Caco-2 (cell line): ENCODE results near the gene HEY2. TPM values are rescaled to one million over a fixed set of nuclear protein-coding genes. Genes with fewer than 3 reads are reported as not detected.
A peak's percentile ranks its signal among the peaks of the same experiment; 100 is the strongest.

Experiments
- BruUV-seq: library from RNA; stranded (reverse); fragments of 400-500 nt; replicated peaks from 2 replicates; lab custom pipeline; 2021; lab: Mats Ljungman, UMichigan
- CTCF ChIA-PET: fragments of 300-600 bp; sonication (Branson Sonifier 250); formaldehyde crosslinking; loops from one replicate; lab custom pipeline; 2022; ENCODE audit warnings: antibody characterized with exemption; lab: Charles Lee
- POLR2A ChIA-PET: fragments of 300-600 bp; sonication (Branson Sonifier 250); formaldehyde crosslinking; loops from one replicate; lab custom pipeline; 2022; ENCODE audit warnings: antibody characterized with exemption; lab: Charles Lee
- DNase-seq, 2 experiments: peaks; one replicate each; pipeline versions ENCODE4 v3.0.0 to v3.0.0-alpha.2; 2020 to 2022
- H3K27me3 ChIP-seq: replicated peaks from 2 replicates; pipeline ENCODE4 v1.6.0; 2011; ENCODE audit warnings: low read length; ENCODE audit not compliant: control insufficient read depth, insufficient read depth
- H3K36me3 ChIP-seq: 2 replicates; pipeline ENCODE4 v1.5.1; 2011; ENCODE audit warnings: low read length; ENCODE audit not compliant: control insufficient read depth, insufficient read depth
- H3K4me1 ChIP-seq: fragments of 250-450 bp; sonication (Bioruptor Pico); 2 replicates; pipeline ENCODE4 v1.5.1; 2020; ENCODE audit warnings: mild to moderate bottlenecking
- H3K4me3 ChIP-seq: 2 replicates; pipeline ENCODE4 v1.5.1; 2011; ENCODE audit warnings: low read depth, mild to moderate bottlenecking, control low read depth, low read length
- H3K9me3 ChIP-seq: fragments of 250-450 bp; sonication (Bioruptor Pico); 2 replicates; pipeline ENCODE4 v1.5.1; 2020; ENCODE audit warnings: mild to moderate bottlenecking, moderate library complexity
- H3K27ac Mint-ChIP-seq: one replicate; pipeline ENCODE4 v1.8.0; 2022; ENCODE audit warnings: mixed read lengths; ENCODE audit not compliant: unreplicated experiment
- H3K27me3 Mint-ChIP-seq: one replicate; pipeline ENCODE4 v1.8.0; 2022; ENCODE audit warnings: mixed read lengths; ENCODE audit not compliant: insufficient read depth, unreplicated experiment
- H3K36me3 Mint-ChIP-seq: one replicate; pipeline ENCODE4 v1.8.0; 2022; ENCODE audit warnings: mild to moderate bottlenecking, mixed read lengths; ENCODE audit not compliant: insufficient read depth, unreplicated experiment
- H3K4me1 Mint-ChIP-seq: one replicate; pipeline ENCODE4 v1.8.0; 2022; ENCODE audit warnings: low read depth, mixed read lengths; ENCODE audit not compliant: unreplicated experiment
- H3K4me3 Mint-ChIP-seq: one replicate; pipeline ENCODE4 v1.8.0; 2022; ENCODE audit warnings: mild to moderate bottlenecking, moderate library complexity, mixed read lengths; ENCODE audit not compliant: unreplicated experiment
- H3K9me3 Mint-ChIP-seq: one replicate; pipeline ENCODE4 v1.8.0; 2022; ENCODE audit warnings: mixed read lengths; ENCODE audit not compliant: unreplicated experiment
- intact Hi-C: fragments of 100-400 bp; cut with micrococcal nuclease; formaldehyde crosslinking; loops from one replicate; pipeline ENCODE4 v1.10.0; 2022; ENCODE audit not compliant: unreplicated experiment
- total RNA-seq: library from RNA; stranded (reverse); gene quantifications from 2 replicates; pipeline ENCODE4 v1.2.3, GENCODE V29; 2022
- TF ChIP-seq, protein P1 (sequence below), 2 experiments: fragments of 200-600 bp in 1 of 2; IDR thresholded peaks; 1 replicate in 1 of 2; 2 replicates in 1 of 2; pipeline versions ENCODE4 v1.5.1 to v1.8.0; 2011 to 2022; ENCODE audit warnings: antibody characterized with exemption in 1 of 2, control low read depth in 1 of 2, inconsistent platforms in 1 of 2, low read depth in 1 of 2, low read length in 1 of 2, mild to moderate bottlenecking in 1 of 2, moderate library complexity in 1 of 2; ENCODE audit not compliant: insufficient read depth in 1 of 2, severe bottlenecking in 1 of 2, unreplicated experiment in 1 of 2

HEY2 gene
- total RNA-seq, 1 experiment from 2014 or later: not detected

- Histone ChIP-seq H3K9me3 (no peaks in the 10 kb centered on the region), H3K4me3 (peak overlapping the region; percentile 61), H3K27me3 (no peaks in the 10 kb centered on the region), H3K36me3 (no peaks in the 10 kb centered on the region), H3K4me1 (peaks cover 13% of the 10 kb centered on the region)
- peaks cover 17% of the 10 kb centered on the region for H3K9me3 Mint-ChIP-seq
- ChIA-PET POLR2A (interaction anchor here (0.5 to 2.3 kb wide), 5 partner anchors 10 to 598 kb away, joined by 3 to 21 read pairs (median 4); partner anchors contain the start of genes HINT3 and NCOA7), CTCF (interaction anchor here (0.9 to 2.8 kb wide), 6 partner anchors 10 to 206 kb away, joined by 3 to 19 read pairs (median 6); partner anchors contain the start of genes HINT3, NCOA7 and TRMT11)
- peaks cover 10% of the 10 kb centered on the region for H3K4me1 Mint-ChIP-seq
- H3K27me3 Mint-ChIP-seq: no peaks in the 10 kb centered on the region
- BruUV-seq: TSS peak; percentile 100
- peak; percentile 44 to 62 for DNase-seq
- TF ChIP-seq, protein P1, sequence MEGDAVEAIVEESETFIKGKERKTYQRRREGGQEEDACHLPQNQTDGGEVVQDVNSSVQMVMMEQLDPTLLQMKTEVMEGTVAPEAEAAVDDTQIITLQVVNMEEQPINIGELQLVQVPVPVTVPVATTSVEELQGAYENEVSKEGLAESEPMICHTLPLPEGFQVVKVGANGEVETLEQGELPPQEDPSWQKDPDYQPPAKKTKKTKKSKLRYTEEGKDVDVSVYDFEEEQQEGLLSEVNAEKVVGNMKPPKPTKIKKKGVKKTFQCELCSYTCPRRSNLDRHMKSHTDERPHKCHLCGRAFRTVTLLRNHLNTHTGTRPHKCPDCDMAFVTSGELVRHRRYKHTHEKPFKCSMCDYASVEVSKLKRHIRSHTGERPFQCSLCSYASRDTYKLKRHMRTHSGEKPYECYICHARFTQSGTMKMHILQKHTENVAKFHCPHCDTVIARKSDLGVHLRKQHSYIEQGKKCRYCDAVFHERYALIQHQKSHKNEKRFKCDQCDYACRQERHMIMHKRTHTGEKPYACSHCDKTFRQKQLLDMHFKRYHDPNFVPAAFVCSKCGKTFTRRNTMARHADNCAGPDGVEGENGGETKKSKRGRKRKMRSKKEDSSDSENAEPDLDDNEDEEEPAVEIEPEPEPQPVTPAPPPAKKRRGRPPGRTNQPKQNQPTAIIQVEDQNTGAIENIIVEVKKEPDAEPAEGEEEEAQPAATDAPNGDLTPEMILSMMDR (IDR thresholded peaks at IDR 0.05; ENCODE audit: insufficient read depth in 1 of 2, low read depth in 1 of 2, low read length in 1 of 2, severe bottlenecking in 1 of 2, unreplicated experiment in 1 of 2): no peak
- intact Hi-C loops: loop anchor here (1.0 kb wide), 4 partner anchors 10 to 194 kb away; partner anchors contain the start of genes HEY2, HINT3 and NCOA7
- no peak overlapping the region for H3K4me3 Mint-ChIP-seq
- no peaks in the 10 kb centered on the region for H3K36me3 Mint-ChIP-seq
- no peak overlapping the region for H3K27ac Mint-ChIP-seq
These were observed 31.3 kb downstream of the HEY2 start for GRCh38 chr6:125780540-125781313.

DNA sequence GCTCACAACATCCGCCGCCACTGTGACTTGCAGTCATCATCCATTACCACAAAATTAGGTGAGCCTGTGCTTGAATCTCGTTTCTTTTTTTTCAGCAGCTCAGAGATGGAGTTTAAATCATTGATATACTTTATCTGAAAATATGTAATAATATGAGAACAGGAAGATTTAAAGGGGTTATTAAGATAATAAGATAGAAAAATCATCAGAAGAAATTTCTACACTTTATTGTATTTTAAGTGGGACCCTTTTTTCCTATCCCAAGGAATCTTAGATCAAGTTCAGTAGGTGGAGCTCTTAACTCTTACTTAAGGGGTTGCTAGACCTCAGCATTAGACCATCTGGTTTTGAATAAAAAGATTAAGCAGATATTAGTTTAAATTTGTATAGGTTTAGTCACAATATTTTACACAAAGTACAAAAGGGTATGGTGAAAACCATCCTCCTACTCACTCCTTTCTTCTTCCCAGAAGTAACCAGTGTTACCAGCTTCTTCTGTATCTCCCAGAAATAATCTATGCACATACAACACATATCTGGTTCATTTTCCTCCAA, 32.0 kb downstream of the HEY2 start:
- BruUV-seq: TSS peak; percentile 75
- intact Hi-C loops: loop anchor here (1.0 kb wide), 1 partner anchor 9 kb away; the partner anchor contains the start of gene NCOA7
- CTCF ChIA-PET: interaction anchor here (0.9 to 2.8 kb wide), 6 partner anchors 9 to 205 kb away, joined by 3 to 19 read pairs (median 6); partner anchors contain the start of genes HINT3, NCOA7 and TRMT11

DNA sequence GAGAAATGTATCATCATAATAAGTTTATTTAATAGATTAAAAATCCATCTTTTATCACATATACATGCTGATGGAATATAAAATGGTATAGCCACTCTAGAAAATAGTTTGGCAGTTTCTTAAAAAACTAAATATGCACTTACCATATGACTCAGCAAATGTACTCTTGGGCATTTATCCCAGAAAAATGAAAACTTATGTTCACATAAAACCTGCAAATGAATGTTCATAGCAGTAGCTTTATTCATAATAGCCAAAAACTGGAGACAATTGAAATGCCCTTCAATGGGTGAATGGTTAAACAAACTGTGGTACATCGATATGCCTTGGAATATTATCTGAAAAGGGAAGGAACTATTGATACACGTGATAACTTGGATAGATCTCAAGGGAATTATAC, 34.9 kb downstream of the HEY2 start:
- intact Hi-C loops: no loop called here
- no TSS peak for BruUV-seq
- no peaks in the 10 kb centered on the region for H3K9me3 Mint-ChIP-seq
- no peaks in the 10 kb centered on the region for H3K9me3 ChIP-seq
- CTCF ChIA-PET: no interaction called here
- no peak for DNase-seq
- H3K27me3 ChIP-seq: no peaks in the 10 kb centered on the region
- no peaks in the 10 kb centered on the region for H3K27me3 Mint-ChIP-seq
- H3K4me3 Mint-ChIP-seq: no peak overlapping the region
- H3K4me1 Mint-ChIP-seq: no peaks in the 10 kb centered on the region
- TF ChIP-seq, protein P1 (IDR thresholded peaks at IDR 0.05; ENCODE audit: insufficient read depth in 1 of 2, low read depth in 1 of 2, low read length in 1 of 2, severe bottlenecking in 1 of 2, unreplicated experiment in 1 of 2): no peak
- no peak overlapping the region for H3K4me3 ChIP-seq
- no peaks in the 10 kb centered on the region for H3K36me3 ChIP-seq
- POLR2A ChIA-PET: no interaction called here
- no peak overlapping the region for H3K27ac Mint-ChIP-seq
- no peaks in the 10 kb centered on the region for H3K36me3 Mint-ChIP-seq
- H3K4me1 ChIP-seq: peaks cover 8% of the 10 kb centered on the region

More for the DNA sequence above, 32.0 kb downstream of the HEY2 start:
- POLR2A ChIA-PET: interaction anchor here (0.7 to 2.3 kb wide), 5 partner anchors 9 to 175 kb away, joined by 3 to 21 read pairs (median 4); partner anchors contain the start of genes HINT3 and NCOA7
- Mint-ChIP-seq H3K9me3 (peaks cover 17% of the 10 kb centered on the region), H3K27me3 (no peaks in the 10 kb centered on the region), H3K27ac (no peak overlapping the region), H3K36me3 (no peaks in the 10 kb centered on the region), H3K4me1 (peaks cover 5% of the 10 kb centered on the region), H3K4me3 (no peak overlapping the region)
- no peaks in the 10 kb centered on the region for H3K27me3 ChIP-seq
- peaks cover 10% of the 10 kb centered on the region for H3K4me1 ChIP-seq
- peak overlapping the region; percentile 61 for H3K4me3 ChIP-seq
- no peaks in the 10 kb centered on the region for H3K36me3 ChIP-seq
- DNase-seq: no peak
- TF ChIP-seq, protein P1 (IDR thresholded peaks at IDR 0.05; ENCODE audit: insufficient read depth in 1 of 2, low read depth in 1 of 2, low read length in 1 of 2, severe bottlenecking in 1 of 2, unreplicated experiment in 1 of 2): no peak
- no peaks in the 10 kb centered on the region for H3K9me3 ChIP-seq
